Femur (tissue), 1 donor: ENCODE measurements around the gene HECW1.

Experiments
- DNase-seq: peaks from one replicate; pipeline ENCODE4 v3.0.0-alpha.2; 2017

Gene HECW1

DNA sequence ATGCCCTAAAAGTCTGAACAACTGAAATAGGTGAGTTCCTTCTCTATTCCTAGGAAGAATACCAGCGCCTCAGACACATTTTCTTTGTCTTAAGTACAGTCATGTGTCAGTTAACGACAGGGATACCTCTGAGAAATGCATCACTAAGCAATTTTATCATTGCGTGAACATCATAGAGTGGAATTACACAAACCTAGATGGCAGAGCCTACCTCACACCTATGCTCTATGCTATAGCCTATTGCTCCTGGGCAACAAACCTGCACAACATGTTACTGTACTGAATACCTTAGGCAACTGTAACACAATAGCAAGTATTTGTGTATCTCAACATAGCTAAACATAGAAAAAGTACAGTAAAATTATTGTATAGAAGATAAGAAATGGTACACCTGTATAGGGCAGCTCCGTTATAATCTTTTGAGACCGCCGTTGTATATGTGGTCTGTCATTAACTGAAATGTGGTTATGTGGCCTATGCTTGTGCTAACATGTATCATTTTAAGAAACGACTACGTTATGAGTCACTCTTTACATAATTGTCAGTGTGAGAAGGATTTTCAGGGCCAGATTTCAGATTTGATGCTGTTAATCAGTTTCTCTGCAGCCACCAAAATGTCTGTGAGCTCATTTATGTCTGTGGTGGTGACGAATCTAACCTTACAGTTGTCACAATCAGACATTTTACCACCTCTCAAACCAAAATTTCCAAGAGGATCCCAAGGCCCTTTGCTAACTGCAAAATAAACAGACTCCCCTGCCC, 404.3 kb downstream of the HECW1 start:
- DNase-seq = no peak

DNA sequence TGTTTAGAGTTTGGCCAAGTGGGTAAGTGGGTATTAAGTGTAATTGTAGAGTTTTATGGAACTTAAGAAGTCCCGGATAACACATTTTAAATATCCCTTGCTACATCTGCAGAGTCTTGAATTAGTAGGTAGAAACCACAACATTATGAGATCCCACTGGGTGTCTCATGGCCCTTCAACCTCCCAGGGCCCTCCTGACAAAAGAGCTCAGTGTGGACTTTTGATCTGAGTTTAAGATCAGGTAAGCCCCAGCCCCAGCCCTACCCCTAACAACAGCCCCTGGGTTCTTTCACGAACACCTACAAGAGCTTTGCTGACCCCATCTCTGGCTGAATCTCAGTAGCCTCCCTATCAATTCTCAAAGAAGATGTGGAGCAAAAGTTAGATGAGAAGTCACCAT, 405.0 kb downstream of the HECW1 start:
- no peak for DNase-seq

DNA sequence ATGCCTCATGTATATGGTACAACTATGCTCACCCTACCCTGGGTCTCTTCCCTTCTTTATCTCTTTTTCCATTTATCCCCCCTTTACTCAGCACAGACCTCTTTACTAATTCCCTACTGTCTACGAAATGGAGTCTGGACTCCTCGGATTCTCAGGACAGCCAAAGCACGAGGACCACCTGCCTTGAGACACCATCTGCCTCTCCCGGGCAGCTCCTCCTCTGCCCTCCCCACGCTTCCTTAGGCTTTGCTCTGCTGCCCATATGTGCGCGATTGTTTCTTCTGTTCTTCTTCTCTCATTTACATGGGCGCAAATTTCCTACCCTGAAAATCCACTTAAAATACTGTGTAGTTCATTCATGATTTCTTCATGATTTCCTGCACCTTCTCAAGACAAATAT, 407.8 kb downstream of the HECW1 start:
- DNase-seq = no peak

DNA sequence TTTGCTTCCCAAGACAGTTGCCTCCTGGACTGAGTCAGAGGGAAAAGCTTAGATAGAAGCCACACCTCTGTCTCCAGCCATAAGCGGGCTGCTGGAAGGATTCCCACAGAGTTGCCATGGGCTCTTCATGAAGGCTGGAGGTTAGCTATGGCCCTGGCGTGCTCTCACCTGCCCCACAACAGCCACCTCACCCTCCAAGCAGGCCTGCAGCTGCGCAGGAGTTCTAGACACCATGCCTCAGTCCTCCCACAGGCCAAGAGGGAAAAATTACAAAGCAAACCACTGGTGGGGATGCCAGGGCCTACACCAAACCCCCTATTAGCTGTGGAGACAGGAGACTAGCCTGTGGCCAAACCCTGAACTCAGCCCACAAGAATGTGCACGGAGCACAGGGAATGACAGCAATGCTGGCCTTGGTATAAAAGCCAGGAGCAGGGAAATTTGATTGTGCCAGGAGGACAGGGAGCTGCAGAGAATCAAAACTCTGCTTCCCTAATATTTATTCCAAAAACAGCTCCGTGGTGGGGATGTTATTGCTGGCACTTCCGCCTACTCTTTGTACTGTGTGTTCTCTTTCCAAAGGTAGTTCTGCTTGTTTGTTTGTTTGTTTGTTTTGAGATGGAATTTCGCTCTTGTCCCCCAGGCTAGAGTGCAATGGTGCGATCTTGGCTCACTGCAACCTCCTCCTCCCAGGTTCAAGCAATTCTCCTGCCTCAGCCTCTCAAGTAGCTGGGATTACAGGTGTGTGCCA, 410.1 kb downstream of the HECW1 start:
- peak; percentile 51 for DNase-seq

DNA sequence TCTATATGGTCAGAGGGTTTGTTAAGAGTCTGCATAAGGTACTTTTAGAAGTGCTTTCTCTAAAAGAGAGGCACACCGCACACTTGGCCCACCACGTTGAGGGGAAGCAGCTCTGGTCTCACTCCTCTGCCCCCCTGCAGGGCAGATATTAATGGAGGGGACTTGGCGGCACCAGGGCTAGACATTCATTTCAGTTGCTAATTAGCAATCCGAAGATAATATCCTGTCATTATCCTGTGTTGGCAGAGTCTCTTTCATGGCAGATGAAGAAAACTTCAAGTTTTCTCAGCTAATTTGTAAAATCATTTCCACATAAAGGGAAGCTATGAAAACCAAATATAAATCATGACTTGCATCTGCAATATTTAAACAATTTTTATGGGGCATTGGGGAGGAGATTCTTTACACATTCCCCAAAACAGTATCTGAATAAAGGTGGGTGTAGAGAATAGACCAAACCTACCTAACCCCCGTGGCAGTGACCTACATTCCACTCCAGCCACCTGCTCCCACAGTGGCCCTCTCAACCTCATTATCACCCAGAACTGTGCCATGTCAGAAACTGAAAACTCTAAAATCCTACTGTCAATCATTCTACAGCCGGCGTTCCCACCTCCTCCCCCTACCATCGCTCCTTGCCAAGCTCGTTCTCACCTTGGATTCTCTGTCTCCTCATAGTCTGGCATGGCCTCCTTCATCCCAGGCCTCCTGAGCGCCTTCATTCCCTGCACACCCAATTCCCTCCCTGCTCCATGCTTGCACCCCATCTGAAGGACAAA, 416.3 kb downstream of the HECW1 start:
- DNase-seq = no peak

DNA sequence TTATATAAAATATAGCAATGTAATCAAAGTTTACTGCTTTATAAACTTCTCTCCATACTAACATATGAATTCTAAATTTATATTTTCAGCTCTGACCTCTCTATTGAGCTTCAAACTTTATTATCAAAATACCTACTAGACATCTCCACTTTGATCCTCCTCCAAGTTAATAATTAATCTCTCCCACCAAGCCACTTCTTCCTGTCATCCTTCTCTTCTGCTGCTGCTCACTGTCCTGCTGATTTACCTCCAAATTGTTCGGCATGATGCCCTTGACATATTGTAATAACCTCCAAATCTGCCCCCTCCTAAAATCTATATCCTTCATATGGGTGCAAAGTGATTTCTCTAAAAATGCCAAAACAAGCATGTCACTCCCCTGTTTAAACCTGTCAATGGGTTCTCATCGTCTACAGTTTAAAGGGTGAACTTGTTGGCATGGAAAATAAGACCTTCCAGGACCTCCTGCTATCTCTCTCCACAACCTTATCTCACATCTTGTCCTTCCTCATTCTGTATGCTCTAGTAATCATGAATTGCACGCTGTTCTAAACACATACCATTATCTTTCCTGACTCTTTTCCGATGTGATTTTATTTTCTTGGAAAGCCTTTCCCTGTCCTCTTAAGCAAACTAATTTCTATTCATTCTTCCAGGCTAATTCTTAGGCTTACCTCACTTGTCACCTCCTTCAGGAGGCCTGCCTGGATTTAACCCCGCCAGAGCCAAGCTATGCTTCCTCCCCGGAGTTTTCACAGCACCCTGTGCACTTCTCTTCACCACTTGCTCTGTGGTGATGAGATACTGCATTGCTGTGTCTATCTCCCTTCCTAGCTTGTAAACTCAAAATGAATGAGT, 418.3 kb downstream of the HECW1 start:
- DNase-seq = no peak

DNA sequence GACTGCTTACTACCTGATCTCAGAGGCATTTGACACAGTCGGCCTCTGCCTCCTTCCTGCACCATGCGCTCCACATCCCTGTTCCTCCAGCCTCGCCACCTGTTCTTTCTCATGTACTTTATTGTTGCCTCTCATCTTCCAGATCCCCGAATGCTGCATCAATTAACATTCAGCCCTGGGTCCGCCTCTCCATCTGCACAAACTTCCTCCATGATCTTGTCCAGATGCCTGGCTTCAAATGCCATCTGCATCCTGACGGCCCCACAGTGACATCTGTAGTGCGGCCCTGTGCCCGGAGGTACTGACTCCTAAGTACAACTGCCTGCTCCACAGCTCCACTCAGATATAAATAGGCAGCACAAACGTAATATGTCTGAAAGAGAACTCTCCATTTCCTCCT, 419.3 kb downstream of the HECW1 start:
- DNase-seq = no peak

DNA sequence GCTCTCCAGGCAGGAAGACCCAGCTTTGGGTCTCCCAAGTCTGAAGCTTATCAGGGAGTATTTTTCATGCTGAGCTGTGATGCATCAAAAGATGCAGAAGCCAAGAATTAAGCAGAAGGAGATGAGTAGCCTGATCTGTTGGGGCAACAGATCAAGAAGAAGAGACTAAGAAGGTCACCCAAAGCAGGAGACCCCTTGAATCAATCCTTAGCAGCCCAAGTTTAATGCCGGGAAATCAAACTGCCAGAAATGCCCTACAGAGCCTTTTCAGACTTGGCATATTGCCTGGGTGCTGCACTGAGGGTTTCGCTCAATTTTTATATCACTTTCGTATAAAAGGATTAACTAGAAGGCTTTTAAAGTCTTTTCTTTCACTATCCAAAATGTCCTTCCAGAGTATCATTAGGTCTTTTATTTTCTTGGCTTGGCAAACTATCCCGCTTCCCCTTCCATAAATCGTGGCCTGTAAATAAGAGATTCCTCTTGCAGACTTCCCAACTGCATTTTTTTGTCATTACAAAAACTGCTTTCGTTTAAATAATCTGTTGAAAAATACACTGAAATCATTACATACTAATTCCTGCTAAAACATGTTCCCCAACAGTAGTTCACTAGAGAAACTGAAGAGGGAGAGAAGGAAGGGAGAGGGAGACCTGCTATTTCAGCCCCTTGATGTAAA, 421.5 kb downstream of the HECW1 start:
- DNase-seq = no peak

DNA sequence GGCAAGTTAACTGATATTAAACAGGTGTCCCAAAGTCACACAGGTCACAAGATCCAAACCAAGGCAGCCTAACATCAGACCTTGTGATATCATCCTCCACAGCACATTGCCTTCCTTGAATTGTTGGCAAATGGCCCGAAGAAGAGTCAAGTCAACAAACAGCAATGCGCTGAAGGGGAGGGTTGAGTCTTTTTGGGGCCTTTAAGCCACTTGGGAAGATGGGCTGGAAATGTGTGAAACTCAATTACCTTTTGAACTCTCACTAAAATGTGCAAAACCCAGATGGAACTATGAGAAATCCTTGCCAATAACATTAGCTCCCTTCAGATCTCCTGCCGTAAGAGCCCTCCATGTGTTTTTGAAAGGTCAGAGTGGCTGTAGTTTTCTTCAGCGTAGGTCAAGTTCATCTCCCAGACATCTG, 422.6 kb downstream of the HECW1 start:
- DNase-seq = no peak

DNA sequence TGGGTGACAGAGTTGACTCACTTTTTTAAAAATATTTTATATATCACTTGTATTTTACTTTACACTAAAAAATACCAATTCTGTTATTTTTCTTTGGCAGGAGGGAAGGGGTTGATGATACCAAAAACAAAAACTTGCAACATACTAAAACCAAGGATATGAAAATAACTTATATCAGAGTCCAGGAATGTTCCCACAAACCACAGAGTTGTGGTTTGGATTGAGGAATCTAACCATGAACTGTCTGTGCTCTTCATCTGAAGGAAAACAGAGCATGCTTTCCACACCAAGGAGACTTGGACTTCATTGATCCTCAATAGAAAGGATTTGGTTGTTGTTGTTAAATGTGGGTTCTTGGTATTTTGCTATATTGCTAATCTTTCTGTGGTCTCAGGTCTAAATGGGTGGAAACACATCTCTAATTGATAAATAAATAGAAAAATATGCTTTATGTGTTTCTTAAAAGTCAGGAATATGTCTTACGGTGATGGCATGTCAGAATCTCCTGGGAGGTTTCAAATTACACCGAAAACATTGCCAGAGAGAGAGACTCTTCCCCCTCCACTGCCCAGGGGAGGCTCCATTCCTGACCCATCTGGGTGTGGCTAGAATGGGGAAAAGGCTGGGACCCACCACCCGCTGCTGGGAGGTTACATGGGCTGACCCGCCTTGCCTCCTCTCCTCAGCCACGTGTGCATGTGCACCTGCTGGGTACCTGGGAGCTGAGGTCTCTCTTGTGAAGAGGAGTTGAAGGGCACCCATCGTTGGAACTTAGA, 423.6 kb downstream of the HECW1 start:
- DNase-seq = no peak

DNA sequence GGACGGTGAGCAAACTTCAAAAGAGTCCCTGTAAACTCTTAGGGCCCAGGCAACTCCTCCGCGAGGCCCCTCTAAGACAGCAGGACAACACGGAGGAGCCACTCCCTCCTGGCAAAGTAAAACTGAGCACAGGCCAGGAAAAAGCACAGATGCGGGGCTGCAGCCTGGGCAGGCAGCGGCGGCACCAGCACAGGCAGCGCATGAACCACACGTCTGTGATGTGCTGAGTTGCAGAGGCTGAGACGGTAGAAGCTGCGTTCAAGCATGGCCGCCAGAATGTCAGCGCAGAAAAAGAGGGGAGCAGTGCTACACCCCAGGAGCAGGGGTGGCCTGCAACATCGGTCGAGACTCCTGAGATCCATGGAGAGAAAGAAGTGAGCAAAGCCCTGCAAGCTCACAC, 424.3 kb downstream of the HECW1 start:
- no peak for DNase-seq

DNA sequence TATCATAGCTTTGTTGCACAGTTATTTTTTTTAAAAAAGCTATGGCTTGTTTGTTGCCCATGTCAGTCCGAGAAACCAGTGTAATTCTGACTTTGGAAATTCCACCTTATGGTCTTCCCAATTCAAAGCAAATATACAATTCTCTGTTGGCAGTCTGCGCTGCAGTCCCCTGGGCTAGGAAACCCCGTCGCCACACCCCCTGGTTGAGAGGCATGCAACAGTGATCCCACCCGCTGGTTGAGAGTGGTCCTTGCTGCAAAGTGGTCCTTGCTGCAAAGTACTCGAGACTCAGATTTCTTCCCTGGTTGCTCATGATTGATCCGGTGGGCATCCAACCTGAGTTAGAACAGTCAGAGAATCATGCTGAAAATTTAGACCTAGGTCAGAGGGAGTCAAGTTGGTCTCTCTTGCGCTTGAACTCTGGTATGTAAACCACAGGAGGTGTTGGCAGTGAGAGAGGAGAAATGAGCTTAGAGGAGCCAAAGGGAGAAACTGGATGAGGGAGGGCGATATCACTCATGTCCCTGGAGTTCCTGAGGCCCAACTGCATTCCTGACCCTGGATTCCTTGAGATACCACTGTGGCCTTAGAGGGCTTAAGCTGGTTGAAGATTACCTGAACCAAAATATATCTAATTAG, 425.4 kb downstream of the HECW1 start:
- DNase-seq = no peak

DNA sequence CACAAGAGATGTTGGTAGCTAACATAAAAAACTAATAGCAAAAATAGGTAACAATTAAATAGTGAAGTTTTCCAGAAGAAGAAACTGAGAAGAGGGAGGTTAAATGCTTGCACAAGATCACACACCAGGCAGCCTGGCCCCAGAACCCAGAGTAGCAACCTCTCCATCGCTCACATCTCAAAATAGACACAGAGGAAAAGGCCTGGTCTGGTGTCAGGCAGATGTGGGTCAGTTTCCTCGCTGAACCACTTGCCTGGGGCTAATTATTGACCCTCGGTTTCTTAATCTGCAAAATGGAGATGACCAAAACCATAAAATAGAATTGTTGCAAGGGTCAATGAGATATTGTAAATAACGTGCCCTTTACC, 425.9 kb downstream of the HECW1 start:
- DNase-seq = no peak

DNA sequence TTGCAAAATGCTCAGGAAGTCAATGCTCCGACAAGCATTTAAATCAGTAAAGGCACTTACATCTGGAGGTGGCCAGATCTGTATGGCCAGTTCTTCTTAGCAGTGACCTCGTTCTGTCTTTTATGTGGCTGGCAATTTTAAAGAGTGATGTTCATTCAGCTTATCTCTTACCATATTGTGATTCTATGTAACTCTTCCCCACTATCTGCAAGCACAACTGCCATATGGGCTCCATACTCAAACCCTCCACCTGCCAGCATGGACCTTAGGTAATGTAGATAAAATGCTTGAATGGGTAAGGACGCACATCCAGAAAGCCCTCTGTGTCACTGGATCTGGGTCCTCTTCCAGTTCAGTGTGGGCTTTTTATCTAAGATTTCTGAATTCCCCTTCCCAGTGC, 428.0 kb downstream of the HECW1 start:
- DNase-seq = no peak

DNA sequence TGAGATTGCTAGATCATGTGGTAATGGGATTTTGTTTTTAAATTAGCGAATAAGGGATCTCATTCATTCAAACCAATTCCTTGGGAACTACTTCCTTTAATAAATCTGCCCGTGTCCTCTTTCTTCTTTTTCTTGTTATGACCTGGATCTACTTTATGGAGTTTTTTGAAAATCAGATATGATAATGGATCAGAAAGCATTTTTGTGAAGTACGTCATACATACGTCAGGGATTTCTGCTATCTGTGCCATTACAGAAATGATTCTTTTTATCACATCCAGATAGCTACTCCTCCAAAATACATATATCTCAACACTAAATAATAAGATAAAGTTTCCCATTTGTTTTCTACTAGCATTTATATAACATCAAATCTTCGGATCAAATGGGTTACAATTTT, 430.3 kb downstream of the HECW1 start:
- DNase-seq = no peak

DNA sequence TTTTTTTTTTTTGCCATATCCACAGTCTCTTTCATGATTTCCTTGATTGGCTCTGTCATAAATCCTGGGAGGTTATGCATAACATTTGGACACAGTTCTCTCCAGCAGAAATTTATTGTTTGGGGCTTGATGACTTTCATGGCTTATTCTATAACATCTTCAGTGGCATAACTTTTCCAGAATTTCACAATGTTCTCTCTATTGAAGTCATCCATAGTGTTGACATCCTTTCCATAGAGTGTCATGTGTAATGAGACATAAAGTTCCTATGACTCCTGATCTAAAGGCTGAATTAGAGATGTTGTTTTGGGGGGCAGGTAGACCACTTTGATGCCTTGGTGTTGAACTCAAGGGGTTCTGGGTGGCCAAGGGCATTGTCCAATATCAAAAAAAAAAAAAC, 433.8 kb downstream of the HECW1 start:
- no peak for DNase-seq

DNA sequence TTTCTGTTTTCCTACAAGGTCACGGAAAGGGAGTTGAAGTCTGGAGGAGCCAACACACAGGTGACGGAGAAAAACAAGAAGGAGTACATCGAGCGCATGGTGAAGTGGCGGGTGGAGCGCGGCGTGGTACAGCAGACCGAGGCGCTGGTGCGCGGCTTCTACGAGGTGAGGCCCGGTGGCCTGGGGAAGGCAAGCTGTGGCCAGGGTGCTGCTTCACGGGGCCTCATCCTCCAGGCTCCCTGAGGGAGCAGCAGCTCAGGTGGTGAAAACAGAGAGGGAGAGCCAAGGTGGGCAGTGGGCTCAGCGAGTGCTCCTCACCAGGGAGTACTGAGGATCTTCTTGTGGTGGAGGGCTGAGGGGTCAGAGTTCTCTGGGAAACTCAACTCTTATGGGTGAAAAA, 438.0 kb downstream of the HECW1 start:
- DNase-seq = no peak

DNA sequence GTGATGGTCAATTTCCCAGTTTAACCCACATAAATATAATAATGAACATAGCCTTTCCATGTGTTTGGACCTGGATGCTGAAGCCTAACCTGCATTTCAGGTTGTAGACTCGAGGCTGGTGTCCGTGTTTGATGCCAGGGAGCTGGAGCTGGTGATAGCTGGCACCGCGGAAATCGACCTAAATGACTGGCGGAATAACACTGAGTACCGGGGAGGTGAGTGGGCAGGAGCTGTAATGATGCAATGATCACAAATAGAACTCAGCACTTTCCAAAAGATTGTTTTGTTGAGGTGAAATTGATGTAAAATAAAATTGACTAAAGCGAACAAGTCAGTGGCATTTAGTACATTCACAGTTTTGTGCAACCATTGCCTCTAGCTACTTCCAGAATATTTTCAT, 439.7 kb downstream of the HECW1 start:
- DNase-seq = no peak

DNA sequence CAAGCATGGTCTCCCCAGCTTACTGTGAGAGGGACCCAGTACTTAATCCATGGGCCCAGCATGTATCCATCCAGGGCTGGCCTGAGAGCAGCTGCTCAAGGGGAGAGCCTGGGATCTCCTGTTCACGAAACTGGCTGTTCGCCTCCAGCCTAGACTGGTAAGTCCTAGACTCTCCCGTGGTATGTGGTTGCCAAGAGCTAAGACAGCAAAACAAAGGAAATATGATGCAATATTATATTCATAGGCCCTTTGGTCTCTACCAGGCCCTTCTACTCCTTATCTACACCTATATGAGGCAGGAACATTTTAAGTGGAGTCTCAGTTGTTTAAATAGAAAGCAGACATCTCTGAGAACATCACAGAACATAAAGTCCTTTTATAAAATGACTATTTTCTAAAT, 441.6 kb downstream of the HECW1 start:
- DNase-seq = no peak

DNA sequence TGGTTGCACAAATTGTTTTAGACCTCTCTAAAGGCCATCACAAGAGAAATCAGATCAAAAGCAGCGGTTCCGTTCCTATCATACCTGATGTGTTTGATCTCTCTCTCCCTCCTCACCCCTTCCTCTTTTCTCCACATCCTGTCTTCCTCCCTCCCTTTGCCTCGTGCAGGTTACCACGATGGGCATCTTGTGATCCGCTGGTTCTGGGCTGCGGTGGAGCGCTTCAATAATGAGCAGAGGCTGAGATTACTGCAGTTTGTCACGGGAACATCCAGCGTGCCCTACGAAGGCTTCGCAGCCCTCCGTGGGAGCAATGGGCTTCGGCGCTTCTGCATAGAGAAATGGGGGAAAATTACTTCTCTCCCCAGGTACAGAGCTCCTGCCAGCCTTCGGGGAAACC, 442.0 kb downstream of the HECW1 start:
- no peak for DNase-seq
